GM12875 (cell line): ENCODE data around the gene CDH20.

Experiments used
- H3K4me3 ChIP-seq: one replicate; pipeline ENCODE4 v1.5.1; 2011; ENCODE audit warnings: low read depth, low read length, control low read depth
- CTCF ChIP-seq: IDR thresholded peaks from 2 replicates; pipeline ENCODE4 v1.5.1; 2011; ENCODE audit warnings: low read depth, mild to moderate bottlenecking, control low read depth, inconsistent platforms, low read length, moderate library complexity, borderline replicate concordance; ENCODE audit not compliant: insufficient read depth

The CDH20 gene

GRCh38 chr18:61502472-61502871 is 169.2 kb downstream of the CDH20 start:
- peak; percentile 46 for TF ChIP-seq CTCF

GRCh38 chr18:61503688-61504087 is 170.5 kb downstream of the CDH20 start:
- TF ChIP-seq CTCF, result no peak

More at GRCh38 chr18:61502472-61502871, 169.2 kb downstream of the CDH20 start:
- no peak overlapping the region for H3K4me3 ChIP-seq

GRCh38 chr18:61528961-61529360 is 195.7 kb downstream of the CDH20 start:
- no peak overlapping the region for H3K4me3 ChIP-seq
- TF ChIP-seq CTCF, result no peak

More at GRCh38 chr18:61503688-61504087, 170.5 kb downstream of the CDH20 start:
- no peak overlapping the region for H3K4me3 ChIP-seq

- no peak overlapping the region for H3K4me3 ChIP-seq
- TF ChIP-seq CTCF, result no peak
These were observed 197.5 kb downstream of the CDH20 start for GRCh38 chr18:61530681-61531080.

GRCh38 chr18:61531182-61531581 is 198.0 kb downstream of the CDH20 start:
- H3K4me3 ChIP-seq, result no peak overlapping the region
- no peak for TF ChIP-seq CTCF

GRCh38 chr18:61531891-61532290 is 198.7 kb downstream of the CDH20 start:
- no peak for TF ChIP-seq CTCF
- H3K4me3 ChIP-seq, result no peak overlapping the region

- no peak overlapping the region for H3K4me3 ChIP-seq
These were observed 202.2 kb downstream of the CDH20 start for GRCh38 chr18:61535401-61535800.

More at GRCh38 chr18:61535401-61535800, 202.2 kb downstream of the CDH20 start:
- no peak for TF ChIP-seq CTCF
